Activated CD8-positive, alpha-beta memory T cell treated with anti-CD3 and anti-CD28 coated beads for 24 hours (primary cell): Measurements from ENCODE around the gene CEPT1.
"Not testable (repeated sequence)": the region's sequence is repeated elsewhere in the genome, so short reads cannot be mapped to it uniquely, and the experiment has no call there.

Source experiments
- DNase-seq: peaks from one replicate; pipeline ENCODE4 v3.0.0-alpha.2; 2020

CEPT1 gene

DNA sequence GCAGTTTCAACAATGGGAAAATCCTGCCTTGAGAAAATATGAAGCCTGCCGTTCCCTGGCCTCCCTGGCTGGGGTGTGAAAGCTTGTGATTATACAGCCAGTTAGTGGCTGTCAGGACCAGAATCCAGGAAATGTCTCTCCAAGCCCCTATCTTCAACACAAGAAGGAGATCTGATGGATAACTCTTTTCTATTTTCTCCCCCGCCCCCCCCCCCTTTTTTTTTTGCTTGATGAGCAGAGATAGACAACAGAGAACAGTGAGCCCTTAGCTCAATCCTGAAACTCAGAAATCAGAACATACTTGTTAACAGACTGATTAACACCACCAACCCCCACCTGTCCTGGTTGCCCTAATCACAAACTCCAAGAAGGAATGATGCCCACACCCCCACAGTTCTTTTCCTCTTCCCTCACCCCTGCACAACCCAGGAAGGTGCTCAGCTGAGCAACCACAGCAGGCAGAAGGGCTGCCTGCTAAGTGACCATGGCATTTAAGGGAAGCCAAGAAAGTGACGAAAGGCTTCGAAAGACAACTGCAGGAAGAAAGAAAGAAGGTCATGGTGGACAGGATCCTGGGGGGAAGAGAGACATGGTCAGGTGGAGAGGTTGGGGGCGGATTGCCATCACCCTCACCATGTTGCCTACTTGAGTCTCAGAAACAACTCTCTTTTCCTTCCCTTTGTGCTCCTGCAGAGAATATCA lies 72.8 kb downstream of the CEPT1 start:
- no peak for DNase-seq

DNA sequence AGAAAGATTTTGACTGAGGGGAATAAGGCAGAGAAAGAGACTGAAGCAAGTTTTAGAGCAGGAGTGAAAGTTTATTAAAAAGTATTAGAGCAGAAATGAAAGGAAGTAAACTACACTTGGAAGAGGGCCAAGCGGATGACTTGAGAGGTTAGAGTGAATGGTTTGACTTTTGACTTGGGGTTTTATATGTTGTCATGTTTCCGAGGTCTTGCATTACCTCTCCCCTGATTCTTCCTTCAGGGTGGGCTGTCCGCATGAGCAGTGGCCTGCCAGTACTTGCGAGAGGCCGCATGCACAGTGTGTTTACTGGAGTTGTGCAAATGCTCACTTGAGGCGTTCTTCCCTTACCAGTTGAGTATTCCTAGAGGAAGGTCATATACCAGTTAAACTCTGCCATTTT lies 73.4 kb downstream of the CEPT1 start:
- DNase-seq, result no peak

DNA sequence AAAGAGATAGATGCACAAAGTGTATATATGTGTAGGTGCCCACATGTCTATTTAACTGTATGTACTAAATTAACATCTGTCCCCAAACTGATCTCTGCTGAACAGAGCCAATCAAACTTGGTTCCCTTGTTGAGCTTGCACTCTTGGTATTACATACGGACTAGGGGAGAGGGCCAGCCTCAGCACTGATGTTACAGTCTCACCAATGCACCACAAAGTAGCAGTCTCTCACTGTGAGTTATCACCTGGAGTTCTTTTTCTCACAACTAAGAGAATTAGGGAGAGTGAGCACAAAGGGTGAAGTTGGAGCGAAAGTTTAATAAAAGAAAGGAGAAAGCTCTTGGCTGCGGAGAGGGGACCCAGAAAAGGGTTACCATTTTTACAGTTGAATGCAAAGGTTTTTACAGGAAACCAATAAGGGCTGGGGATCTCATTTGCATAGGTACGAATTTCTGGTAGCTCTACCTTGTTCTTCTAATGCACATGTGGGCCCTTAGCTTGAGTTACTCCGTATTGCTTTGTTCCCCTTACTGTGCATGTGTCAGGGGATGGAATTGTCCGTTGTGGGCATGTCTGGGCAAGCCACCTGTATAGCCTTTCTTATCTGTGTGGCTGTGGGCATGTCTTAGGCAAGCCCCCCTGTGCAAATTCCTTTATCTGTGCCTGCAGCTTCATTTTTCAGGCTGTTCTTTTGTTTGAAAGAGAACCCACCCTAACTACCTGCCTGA lies 74.2 kb downstream of the CEPT1 start:
- DNase-seq, result no peak

DNA sequence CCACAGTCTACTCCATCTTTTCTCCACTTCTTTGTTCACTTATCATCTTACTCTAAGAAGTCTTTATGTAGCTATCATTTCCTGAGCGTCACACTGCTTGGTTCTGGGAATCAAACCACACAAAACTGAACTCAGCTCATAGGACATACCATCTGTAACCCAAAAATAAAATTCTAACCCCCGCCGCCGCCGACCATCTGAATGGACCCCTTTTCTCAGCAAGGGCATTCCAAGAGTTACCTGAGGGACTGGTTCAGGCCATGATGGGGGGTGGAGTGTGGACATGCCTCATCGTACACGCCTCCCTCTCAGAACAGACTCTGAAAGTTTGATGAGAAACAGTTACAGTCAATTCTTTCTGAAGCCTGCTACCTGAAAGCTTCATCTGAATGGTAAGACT lies 74.9 kb downstream of the CEPT1 start:
- DNase-seq, result peak; percentile 81

DNA sequence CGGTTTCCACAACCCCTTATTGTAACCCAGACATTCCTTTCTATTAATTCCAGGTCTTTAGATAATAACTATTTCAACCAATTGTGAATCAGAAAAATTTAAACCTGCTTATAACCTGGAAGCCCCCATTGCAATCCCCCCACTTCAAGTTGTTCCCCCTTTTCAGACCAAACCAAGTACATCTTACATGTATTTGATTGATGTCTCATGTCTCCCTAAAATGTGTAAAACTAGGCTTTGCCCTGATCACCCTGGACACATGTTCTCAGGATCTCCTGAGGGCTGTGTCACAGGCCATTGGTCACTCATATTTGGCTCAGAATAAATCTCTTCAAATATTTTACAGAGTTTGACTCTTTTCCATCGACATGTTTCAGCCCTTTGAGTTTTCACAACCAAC lies 75.3 kb downstream of the CEPT1 start:
- DNase-seq, result not testable (repeated sequence)

DNA sequence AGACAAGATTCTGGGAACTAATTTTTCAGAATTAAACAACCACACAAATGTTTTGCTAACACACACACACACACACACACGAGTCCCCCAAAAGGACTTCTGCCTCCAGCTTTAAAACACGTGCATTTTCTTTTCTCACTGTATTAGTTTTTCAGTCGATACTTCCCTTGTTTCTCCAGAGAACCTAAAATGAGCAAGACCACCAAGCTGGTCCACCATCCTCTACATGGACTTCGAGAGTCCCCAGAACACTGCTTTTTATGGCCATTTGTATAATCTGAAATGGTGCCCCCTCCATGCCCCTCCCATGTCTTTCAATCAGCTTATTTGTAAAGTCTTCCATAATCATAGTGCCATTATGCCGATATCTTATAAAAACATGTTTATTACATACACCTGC lies 76.7 kb downstream of the CEPT1 start:
- DNase-seq, result no peak

DNA sequence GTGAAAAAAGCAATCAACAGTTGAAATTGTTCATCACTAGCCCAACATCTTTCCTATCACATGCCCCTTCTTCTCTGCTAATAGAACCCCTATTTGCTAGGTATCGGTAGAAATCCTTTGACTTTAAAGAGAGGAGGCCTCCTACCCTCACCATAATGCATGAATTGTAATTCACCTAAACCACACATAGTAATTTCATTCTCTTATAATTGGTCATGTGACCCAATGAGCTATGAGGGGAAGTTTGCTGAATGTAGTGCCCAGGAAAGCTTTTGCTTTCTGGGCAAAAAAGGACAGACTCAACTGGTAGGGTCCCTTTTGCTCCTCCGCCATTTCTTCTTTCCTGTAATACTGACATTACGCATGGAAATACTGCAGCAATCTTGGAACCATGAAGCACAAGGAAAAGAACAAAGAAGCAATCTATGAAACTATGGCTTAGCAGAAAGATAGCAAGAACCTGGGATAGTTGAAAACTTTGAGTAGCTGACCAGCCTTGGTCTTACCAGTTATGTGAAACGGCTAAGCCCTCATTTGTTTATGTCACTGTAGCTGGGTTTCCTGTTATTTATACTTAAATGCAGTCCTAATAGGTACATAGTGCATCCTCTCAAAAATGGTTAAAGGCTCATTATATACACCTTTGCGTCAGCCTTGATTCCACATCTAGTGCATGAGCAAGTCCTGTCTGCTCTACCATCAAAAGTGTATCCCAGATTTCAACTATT lies 77.3 kb downstream of the CEPT1 start:
- no peak for DNase-seq

DNA sequence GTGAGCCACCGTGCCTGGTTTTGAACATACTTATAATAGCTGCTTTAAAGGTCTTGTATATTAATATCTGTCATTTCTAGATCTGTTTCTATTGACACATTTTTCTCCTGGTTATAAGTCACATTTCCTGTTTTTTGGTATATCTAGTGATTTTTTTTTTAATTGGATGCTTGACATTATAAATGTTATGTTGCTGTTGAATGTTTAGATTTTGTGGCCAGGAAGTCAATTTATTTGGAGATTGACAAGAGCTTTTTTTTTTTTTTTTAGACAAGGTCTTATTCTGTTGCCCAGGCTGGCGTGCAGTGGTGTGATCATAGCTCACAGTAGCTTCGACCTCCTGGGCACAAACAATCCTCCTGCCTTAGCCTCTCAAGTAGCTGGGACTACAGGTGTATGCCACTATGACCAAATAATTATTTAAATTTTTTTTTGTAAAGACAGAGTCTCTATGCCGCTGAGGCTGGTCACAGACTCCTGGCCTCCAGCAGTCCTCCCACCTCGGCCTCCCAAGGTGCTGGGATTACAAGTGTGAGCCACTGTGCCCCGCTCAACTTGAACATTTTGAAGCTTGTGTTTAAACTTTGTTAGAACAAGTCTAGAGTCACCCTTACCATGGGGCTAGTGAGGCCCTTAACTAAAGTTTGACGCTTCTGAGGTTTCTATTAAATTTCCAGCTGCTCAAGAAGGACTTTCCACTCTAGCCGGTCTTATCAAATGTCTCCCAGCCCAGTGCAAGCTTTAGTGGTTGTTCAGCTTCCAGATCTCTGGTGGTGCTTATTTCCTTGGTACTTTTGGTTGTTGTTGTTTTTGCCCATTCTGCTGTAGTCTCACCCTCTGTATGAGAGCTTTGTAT lies 78.9 kb downstream of the CEPT1 start:
- DNase-seq, result no peak

DNA sequence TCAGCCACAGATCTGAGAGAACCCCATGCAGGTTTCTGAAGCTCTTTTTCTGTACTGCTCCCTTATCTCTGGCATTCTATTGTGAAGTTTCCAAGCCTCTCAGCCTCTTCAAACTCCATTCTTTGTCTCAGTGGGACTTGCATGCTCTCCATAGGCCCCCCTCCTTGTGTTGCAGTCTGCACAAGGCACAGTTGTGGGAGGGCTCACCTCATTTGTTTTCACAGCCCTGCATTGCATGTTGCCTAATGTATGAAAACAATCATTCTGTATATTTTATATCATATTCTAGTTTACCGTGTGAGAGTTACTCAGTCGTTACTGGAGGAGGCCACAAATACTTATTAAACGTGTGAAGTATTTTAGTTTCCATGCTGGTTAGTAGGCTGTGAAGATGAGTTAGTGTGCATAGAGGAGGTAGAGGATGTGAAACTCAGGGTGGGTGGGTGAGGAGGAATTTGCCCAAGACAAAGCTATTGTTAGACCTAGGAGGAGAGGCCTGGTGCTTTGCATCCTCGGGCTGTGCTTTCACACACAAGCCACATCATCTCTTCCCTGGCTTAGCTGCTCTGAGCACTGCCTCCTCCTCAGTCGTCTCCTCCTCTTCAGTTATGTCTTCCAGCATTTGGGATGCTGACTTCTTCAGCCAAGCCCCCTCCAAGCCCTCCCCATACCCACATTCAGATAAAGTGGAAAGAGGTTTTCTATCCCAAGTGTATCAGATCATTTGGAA lies 79.7 kb downstream of the CEPT1 start:
- peak; percentile 78 for DNase-seq

DNA sequence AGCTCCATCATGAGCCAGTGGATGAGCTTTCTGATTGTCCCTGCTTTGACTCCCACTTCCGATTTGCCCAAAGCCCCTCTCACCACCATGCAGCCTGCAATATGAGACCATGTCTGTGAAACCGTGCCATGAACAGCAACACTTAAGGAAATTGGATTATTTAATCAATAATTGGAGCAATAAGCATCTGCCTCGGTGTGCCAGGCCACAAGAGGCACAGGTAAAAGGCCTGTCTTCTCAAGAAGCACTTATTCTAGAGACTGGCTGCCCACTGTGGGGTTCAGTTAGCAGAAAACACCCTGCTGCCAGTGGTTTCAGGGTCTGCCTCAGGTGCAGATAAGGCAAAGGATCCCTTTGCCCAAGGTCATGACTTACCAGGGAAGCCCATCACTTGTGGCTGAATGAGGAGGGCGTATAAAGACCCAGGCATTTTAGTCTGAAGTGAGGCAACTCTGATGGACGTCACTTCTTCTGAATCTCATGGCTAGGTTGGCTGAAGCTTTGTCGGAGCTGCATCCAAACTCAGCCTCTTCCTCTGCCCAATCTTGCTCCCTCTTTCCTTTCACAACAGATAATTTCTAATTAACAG lies 80.4 kb downstream of the CEPT1 start:
- no peak for DNase-seq

DNA sequence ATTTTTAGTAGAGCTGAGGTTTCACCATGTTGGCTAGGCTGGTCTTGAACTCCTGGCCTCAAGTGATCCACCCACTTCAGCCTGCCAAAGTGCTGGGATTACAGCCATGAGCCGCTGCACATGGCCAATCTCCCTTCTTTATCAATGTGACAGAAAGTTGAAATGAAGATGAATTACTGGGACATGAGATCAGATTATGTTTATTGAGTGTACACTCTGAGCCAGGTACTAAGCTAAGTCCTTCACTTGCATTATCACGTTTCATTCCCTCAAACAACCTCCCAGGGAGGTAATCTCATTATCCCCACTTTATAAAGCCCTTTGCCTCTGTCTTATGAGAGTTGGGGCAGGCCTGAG lies 81.2 kb downstream of the CEPT1 start:
- DNase-seq, result no peak

DNA sequence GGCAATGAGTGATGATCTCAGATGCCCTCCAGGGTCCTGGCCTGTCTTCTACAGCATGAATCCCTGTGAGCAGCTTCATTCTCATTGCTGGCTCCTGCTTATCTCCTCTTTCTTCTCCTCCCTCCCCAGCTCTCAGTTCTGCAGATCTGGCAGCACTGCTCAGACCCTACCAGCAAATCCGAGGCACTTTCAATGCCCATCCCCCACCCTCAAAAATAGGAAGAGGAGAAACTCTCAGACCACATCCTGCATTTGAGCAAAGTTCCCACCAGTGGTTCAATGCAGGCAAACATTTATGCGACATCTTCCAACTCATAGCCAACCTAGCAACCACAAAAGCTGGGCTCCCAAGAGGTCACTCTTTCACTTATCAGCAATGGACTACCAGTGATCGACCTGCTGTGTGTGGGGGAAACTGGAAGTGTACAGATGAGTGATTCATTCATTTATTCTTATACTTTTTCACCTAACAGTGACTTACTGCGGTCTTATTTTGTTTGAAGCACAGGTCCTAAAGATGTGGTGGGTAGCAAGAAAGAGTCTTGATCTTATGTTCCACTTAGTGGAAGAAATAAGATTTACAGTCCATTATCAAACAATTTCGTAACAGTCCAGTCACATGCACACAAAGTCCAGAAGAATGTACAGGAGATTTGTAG lies 81.7 kb downstream of the CEPT1 start:
- peak; percentile 81 for DNase-seq

DNA sequence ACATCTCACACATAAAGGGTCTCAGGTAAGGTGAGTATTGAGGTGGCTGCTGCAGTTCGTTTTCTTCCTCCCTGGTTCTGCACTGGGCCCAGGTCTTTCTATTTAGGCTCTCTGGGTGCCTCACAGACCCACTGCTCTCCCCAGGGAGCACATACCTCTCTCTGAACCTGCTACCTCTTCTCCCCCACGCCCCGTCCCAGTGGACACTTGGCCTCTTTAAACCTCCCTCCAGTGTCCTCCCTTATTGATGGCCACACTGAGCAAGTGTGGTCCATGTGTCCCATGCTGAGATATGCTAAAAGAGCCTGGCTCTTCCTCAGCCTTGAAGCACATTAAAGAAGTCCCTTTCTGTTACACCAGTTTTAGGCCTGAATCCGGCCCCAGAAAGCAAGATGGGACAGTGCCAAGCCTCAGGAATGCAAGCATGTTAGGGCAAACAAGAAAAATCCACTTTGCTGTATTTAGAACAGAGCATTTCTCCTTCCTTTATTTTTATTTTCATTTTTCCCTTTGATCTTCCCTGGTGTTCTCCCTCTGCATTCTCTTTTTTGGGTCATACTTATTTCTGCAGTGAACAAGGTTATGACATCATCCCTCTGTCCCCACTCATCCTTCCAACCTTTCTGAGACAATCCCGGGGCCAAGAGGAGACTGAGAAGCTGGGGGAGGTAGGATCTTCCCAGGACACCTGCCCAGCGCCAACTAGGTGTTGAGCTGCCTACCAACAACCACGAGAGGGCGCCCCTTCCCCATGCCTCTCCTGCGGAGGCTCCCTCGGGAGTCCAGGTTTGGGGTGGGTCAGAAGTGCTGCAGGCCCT lies 82.5 kb downstream of the CEPT1 start:
- peak; percentile 92 for DNase-seq

DNA sequence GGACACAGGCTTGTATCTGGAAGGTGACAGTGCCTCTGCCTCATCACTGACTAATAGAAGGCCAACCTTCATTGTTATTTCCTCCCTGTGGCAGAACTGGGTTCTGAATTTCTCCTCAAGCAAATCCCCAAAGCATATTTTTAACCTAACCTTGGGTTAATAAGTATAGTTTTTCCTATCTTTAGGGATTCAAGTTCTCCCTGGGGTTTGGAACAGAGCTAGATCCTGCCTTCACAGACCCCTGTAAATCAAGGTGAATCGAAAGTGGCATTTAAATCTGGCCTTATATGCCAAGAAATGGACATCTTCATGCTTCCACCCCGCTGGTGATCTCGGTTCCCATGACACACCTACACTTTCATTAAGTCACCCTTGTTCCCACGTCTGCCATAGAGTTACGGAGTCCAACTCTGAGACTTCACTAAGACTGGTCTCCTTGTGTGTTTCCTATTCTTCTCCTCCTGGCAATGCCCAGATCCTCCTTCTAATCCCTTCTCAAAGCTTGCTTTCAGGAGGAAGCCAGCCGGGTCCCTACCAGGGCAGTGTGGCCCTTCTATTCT lies 83.2 kb downstream of the CEPT1 start:
- DNase-seq, result no peak

DNA sequence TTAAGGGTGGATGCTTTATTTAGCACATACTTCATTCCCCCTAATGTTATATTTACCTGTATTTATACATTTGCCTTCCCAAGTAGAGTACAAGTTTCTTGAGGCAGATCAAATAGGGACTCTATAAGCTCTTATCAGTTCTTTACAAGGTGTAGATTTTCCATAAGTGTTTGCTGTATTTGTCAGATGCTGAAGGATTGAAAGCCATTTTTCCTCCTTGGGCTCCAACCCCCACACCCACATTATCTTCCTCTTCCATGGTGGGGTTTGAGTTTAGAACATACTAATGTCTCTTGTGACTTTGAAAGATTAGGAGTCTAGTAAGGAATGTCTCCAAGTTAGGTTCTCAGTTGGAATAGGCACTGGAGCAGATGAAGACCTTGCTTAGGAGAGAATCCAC lies 85.1 kb downstream of the CEPT1 start:
- no peak for DNase-seq

DNA sequence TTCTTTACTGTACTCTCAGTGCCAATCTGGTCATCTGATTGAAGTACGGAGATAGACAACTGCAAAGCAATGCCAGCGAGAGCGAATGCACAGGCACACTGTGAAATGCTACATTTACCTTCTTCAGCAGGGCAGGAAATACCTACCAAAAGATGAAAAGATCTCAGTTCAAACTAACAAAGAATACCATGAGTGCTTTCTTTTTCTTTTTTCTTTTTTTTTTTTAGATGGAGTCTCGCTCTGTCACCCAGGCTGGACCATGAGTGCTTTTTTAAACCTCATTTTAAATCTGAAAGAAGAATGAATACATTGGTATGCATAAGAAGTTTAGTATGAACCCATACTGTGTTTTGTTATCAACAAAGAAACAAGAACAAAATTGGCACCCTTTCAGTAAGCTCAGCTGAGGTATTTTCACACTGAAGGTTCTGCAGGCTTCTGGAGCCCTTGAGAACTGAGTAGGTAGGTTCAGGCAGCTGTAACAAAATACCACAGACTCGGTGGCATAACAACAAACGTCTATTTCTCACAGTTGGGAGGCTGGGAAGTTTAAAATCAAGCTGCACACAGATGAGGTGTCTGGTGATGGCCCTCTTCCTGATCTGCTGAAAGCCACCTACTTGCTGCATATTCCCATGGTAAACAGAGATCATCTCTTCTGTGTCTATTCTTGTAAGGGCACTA lies 85.8 kb downstream of the CEPT1 start:
- DNase-seq, result no peak

DNA sequence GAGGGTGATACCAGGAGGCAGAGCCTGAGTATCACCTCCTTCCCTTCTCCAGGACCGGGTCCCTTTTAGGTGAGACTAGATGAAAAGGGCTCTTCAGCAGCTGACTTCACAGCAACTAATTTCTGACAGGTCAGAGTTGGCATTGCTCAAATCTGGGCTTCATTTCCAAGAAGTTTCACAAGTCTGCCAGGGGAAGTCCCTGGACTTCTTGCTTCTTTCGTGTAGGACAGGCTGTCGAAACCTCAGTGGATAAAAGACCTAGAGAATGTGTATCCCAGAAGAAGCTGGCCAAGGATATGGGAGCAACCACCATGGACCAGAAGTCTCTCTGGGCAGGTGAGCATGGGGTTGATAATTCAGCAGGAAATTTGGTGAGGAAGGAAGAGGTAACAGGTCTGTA lies 87.4 kb downstream of the CEPT1 start, which contains the start of gene CHI3L2:
CHI3L2 (plus strand) TSS at position 280 of the 400 bp plus-strand sequence; CDS start at position 297, 17 bp downstream.
- no peak for DNase-seq

DNA sequence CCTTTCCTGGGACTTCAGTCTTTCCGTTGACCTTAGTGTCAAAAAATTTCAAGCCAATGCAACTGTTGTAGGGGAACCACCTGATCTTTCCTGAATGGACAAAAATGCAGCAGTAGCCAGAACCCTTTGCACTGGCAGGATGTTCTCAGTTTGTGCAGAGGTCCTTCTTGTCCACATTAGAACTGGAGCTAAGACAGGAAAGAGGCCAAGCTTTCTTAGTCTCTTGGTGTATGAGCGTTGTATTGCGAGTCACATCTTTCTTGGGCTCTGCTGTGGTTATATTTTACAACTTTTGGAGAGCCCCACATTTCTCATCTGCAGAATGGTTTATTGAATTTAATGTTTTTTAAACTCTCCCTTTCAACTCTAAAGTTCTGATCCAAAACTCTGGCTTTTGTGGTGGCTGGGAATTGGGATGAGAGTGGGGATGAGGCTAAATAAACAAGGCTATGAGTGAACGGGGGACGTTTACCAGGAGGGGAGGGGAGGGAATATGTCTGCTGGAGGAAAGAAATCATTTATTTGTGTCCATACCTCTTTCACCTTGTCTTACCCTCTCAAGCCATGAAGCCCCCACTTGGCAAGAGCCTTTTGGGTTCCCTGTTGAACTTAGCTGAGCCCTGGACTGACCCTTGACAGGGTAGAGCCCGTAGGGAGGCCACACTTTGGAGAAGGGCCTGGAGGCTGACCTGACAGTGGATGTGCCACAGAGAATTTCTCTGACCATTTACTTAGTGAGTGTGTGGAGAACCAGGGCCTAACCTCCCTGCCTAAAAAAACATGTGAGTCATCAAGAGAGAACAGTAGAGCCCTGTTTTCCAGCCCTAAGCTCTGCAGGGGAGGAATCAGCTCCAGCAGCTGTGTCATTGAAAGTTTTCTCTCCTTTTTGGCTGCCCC lies 88.1 kb downstream of the CEPT1 start:
- no peak for DNase-seq
